ENCODE measurements around the gene ADRA2C.

GRCh38 chr4:3740256-3740655, 25.9 kb upstream of the ADRA2C start:
- no peak for TF ChIP-seq MAZ (IDR thresholded peaks at IDR 0.05; ENCODE audit: borderline replicate concordance, low read depth, low read length)
- no peak for TF ChIP-seq ESRRA (IDR thresholded peaks at IDR 0.05; ENCODE audit: borderline replicate concordance, low read length)
- TF ChIP-seq EP300 (IDR thresholded peaks at IDR 0.05), result no peak
- TF ChIP-seq, protein P1, sequence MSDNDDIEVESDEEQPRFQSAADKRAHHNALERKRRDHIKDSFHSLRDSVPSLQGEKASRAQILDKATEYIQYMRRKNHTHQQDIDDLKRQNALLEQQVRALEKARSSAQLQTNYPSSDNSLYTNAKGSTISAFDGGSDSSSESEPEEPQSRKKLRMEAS (IDR thresholded peaks at IDR 0.05), result no peak
- no peak for TF ChIP-seq REST (IDR thresholded peaks at IDR 0.05)
- no peak for TF ChIP-seq CTCF (IDR thresholded peaks at IDR 0.05)
